GM19467 (cell line): Measurements from ENCODE around the gene HS3ST4.

Experiments
- ATAC-seq: cut with Tn5 transposase; IDR thresholded peaks from one replicate; pipeline ENCODE4 v1.9.1; 2021; ENCODE audit warnings: mild to moderate bottlenecking, moderate library complexity; ENCODE audit not compliant: unreplicated experiment

Gene HS3ST4

DNA sequence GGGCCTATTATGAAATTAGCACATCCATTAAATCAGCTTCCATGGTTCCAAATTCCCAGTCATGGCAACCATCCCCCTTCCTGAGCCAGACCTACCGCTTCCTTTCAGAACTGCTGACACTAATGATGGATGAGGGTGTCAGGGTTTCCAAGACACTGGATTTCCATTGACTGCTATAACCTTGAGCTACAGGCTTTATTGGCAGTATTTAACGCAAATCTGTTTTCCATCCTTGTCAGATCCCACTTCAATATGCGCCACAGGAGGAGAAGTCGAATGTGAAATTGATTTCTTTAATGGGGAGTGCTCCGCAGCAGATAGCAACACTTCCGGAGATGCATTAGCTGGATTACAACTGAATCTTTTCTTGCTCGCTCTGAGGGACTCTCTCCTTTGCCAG lies 197.1 kb downstream of the HS3ST4 start:
- ATAC-seq, result no peak

DNA sequence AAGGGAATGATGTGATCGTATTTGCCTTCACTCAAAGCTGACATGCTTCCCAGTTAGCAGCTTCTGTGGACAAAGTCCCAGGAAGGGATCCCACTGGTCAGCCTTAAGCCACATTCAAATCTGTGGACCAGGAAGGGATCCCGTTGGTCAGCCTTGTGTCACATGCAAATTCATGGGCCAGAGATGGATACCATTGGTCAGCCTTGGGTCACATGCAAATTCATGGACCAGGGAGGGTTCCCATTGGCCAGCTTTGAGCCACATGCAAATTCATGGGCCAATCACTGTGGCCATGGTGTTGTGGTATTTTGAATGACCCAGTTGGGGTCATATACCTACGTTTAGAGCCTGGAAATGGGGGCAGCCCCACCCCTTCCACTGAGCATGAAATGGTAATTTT lies 201.6 kb downstream of the HS3ST4 start:
- ATAC-seq, result no peak

DNA sequence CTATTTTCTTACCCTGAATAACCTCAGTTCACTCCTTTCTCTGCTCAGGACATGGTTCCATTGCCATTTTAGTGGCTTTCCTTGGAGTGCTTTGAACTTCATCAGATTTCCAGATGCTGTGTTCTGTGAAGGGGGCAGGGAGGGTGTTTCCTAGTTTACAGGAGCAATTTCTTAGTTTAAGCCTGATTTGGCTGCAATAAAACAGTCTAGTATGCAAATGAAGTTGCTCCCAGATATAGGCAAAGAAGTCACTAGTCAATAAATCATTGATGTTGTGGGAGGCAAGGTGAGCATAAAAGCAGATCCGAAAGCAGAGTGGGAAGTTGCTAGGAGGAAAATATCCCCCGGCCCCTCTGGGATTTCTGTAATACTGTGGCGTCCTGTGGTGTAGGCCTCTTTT lies 202.3 kb downstream of the HS3ST4 start:
- ATAC-seq, result no peak

DNA sequence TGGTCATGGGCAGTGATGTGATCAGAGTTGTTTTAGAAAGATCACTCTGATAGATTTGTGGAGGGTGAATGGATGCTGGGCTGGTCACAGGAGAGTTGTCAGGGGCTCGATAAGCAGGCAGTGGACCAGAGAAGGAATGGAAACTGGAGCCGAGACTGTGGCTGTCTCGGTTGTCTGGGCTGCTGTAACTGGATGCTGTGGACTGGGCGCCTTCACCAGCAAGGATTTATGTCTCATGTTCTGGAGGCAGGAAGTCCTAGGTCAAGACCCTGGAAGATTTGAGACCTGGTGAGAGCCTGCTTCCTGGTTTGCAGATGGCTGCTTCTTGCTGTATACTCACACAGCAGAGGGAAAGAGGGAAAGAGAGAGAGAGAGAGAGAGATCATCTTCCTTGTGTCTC lies 203.6 kb downstream of the HS3ST4 start:
- ATAC-seq, result no peak

DNA sequence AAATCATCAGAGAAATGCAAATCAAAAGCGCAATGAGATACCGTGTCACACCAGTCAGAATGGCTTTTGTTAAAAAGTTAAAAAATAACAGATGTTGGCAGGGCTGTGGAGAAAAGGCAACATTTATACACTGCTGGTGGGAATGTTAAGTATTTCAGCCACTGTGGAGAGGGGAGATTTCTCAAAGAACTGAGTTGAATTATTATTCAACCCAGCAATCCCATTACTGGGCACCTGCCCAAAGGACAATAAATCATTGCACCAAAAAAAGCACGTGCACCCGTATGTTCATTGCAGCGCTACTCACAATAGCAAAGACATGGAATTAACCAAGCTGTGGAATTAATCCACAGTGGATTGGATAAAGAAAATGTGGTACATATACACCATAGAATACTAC lies 204.7 kb downstream of the HS3ST4 start:
- ATAC-seq, result no peak

DNA sequence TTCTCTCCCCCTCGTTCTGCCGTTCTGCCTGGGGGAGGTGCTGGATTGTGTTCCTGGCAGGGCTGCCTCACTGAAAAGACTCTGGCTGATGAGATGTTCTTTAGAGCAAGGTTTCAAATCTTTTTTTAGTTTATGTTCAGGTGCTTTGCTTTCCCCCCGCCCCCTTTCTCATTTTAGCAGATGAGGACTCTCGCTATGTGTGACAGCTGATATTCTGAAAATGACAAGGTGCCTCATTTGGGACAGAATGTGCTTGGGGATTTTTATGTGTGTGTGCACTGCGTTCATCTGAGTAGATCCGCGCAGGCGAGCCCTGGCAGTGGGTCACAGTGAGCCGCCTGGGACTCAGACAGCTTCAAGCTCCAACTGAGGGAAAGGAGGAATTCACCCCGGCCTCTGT lies 205.9 kb downstream of the HS3ST4 start:
- ATAC-seq, result no peak

DNA sequence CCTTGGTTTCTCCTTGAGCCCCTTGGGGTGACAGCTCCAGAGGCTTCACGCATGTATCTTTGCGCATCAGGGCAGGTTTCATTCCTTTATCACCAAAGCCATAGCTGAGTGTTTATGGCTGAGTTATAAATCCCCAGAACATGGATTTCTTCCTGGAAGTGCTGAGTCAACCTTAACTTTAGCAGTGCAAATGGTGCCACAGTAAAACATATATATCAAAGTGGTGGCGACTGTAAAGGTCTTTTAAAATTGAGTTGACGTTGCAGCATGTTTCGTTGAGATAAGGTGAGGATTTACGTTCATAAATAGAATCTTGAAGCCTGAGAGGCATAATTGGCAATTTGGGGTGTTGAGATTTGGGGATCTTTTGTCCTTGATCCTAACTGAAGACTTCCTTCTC lies 214.1 kb downstream of the HS3ST4 start:
- ATAC-seq, result no peak

DNA sequence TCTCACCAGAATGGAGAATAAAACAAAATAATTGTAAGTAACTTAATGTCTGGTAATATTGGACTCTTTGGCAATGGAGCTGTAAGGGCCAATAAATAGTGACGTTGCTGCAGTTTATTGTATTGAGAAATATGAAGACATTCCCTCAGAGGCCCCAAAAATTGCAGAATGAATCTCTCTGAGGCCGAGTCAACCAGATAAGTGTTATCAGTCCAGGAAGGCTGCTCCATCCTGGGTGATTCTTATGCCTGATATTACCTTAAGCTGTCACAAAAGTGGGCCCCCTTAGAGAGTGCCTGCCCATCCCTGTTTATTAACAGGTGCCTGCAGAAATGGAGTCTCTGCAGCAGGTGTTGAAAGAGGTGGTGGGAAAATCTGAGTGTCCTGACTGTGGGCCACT lies 219.2 kb downstream of the HS3ST4 start:
- ATAC-seq, result no peak

DNA sequence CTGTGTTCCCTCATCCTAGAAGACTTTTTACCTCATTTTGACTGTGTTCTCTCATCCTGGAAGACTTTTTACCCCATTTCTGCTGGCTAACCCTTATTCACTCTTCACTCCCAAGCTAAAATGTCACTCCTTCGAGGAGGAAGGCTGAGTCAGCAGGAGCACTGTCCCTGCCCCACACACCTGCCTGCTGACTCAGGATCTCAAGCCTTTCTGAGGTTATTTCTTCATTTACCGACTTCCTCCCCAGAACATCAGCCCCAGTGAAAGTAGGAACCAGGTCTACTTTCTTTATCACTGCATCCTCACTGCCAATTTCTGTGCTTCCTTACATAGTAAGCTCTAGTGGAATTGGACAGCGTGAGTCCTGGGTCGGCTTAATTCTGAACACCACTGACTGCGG lies 220.6 kb downstream of the HS3ST4 start:
- ATAC-seq, result no peak

DNA sequence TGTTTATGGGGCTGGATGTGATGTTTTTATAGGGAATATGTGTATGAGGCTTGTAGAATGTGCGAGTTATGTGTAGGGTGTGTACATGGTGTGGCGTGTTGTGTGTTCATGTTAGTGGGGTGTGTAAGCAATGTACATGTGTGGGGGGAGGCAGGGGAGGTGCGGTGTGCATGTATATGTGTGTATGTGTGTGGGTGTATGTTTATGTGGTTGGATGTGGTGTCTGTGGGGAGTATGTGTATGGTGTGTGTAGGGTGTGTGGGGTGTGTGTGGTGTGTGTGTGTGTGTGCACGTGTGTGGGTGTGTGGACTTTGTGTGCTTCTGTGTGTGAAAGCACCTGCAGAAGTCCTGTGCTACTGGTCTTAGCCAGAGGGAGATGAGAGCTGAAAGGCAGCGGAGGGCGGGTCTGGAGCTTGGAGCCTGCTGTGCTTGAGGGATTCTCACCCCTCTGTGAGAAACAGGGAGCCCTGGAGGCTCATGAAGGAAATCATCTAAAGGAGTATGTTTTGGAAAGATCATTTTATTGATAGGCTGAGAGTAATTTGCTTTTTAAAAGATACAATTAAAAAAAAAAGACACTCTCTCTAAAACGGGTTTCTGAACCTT lies 222.7 kb downstream of the HS3ST4 start:
- ATAC-seq, result no peak

DNA sequence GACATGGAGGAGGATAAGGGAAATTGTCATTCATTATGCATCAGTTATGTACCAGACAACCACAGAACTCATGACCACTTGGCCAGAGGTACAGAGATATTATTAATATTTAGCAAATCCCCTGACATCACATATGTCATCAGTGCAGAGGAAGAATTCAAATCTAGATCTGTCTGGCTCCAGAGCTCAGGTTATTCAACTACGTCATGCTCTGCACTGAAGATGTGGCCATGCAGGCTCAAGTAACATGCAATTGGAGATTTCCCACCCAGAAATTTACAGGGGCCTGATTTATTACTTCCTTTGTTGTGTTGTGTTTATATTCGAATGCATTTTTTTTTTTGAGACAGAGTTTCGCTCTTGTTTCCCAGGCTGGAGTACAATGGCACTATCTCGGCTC lies 224.3 kb downstream of the HS3ST4 start:
- no peak for ATAC-seq

DNA sequence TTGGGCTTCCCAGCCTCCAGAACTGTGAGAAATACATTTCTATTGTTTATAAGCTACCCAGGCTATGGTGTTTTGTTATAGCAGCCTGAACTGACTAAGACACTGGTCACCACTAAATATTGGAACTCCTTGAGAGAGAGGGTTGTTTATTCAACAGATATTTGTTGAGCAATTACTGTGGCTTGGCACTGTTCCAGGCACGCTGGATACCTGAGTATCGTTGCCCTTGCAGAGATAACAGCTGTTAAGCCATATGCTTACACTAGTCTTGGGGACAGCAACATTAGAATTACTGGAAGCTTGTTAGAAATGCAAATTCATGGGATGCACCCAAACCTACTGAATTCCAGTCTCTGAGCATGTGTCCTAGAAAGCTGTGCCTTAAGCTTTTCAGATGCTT lies 230.7 kb downstream of the HS3ST4 start:
- ATAC-seq, result no peak

DNA sequence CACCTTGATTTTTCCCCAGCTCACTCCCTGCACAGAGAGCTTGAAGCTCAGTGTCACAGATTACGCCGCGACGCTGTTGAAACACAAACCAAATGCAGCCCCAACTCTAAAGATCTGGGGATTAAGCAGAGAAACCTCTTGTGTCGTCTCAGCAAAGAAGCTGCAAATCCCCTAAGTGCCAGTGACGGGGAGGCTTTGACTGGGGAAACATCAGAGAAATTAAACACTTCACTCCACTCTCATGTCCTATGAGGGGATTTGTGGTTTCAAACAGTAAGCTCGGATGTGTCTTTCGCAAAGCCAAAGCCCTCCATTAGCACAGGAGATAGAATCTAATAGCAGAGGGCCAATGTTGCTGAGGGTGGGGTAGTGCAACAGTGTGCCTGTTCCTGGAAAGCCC lies 233.7 kb downstream of the HS3ST4 start:
- ATAC-seq, result no peak

DNA sequence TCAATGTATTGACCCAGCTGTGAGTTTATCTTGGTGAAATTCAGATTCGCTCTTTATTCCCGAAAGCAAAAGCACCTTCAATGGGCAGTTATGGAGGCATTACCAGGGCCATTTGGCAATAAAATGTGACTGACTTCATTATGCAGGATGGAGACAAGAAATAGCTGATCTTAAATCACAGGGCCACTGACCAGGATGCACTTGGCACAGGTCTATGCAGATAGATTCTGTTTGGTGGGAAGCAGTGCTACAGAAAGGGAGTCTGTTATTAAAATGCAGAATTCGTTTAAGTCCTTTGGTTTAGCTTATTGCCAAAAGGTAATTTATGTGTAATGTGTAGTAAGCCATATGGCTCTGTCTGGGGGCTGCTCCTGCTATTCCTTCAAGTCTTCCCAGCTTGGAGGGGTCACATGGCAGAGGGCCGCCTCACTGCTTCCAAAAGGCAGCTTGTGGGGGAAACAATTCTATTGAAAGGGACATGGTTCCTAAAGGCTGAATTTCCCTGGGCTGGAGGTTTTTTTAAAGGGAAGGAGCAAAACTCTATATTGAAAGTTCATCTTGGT lies 239.8 kb downstream of the HS3ST4 start:
- ATAC-seq, result no peak

DNA sequence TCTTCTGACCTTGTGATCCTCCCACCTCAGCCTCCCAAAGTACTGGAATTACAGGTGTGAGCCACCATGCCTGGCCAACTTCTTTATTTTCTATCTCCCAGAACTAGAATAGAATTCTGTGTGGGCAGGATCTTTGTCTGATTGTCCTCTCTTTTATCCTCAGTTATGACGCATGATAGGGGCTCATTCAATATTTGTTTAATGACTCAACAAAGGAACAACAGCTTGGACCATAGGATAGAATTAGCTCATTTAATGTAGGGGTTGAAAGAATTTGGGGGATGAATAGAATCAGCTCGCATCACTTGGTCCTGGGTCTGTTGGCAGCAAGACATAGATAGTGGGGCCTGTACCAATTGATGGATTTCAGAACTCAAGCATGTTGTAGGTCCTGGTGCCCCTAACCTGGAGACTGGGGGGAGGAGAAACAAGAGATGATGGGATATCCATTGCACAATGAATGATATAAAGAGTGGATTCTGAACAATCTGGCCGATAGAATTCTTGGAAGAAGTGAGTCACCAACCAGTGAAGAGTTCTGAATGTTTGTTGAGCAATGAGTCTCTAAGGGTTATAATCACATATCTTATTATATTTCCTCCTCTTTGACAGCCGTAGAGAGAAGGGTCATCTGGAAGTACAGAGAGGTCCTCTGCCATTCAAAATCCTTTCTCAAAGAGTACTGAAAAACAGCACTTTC lies 250.2 kb downstream of the HS3ST4 start:
- ATAC-seq, result no peak

DNA sequence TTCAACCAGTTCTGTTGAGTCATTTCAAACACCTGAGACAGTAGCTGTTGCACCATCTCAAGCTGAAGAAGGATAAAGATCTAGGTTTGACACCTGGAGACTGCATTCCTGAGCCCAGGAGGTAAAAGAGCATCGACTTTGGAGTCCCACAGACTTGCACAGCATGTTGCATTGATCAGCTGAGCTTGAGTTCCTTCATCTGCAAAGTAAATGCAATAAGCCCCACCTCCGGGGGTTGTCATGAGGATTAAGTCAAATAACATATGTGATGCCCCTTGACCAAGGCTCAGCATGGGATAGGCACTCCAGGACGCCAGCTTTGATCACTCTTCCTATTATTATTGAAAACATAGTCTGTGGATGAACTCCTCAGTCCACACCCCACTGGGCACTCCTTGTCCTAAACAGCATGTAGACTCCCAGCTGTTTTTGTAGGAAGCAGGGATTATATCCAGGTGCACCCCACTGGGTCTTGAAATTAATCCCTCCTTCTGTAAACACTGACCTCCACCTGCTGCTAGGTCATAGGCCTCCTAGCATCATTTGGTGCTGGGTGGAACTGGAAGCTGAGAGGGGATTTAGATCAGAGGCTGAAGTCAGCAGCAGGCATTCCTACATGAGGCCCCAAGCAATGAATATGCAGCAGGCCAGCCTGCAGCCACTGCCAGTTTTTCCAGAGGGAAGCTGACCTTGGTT lies 259.0 kb downstream of the HS3ST4 start:
- ATAC-seq, result no peak

DNA sequence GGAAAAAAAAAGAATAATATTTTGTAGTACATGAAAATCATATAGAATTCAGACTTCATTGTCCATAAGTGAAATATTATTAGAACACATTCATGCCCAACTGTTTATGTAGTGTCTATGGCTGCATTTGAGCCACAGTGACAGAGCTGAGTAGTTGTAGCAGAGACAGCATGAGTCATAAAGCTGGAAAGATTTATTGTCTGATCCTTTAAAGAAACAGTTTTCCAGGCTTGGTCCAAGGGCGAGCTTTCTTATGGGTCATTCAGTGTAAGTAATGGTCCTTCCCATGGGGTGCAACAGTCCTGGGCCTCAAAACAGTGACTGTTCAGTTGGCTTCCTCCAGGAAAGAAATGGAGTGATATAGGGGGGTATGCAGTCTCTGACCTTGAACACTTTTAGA lies 260.2 kb downstream of the HS3ST4 start:
- ATAC-seq, result no peak

DNA sequence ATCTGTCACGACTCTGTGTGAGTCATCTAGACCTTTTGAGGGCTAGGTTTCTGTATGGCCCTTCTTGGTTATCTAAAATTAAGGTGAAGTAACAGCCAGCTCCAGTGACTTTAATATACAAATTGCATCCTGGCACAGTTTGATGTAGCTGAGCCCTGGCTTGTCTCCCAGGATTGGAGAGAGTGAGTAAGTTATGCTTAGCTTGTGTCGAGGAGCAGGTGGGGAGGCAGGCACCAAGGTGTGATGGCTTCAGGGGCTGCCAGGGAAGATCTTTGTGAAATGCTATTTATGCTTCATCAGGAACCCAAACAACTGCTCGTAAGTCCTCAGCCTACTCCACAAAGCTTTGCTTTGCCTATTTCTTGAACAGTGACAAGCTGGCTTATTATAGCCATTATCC lies 261.2 kb downstream of the HS3ST4 start:
- ATAC-seq, result no peak

DNA sequence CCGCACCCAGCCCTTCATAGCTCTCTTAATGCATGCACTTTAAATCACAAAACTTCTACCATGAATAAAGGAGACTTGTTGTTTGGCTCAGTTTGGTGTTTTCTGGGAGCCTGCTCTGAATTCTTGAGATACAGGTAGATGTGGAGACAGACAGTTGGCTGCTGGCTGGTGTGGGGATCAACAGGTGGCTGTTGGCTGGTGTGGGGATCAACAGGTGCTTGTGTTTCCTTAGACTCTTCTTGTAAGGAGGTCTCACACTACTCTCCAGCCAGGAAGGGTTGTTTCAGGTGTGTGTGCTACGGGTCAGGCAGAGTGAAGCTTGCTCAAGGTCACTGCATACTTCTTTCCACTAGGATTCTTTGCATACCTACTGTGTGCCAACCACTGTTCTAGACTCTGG lies 265.9 kb downstream of the HS3ST4 start:
- ATAC-seq, result no peak

DNA sequence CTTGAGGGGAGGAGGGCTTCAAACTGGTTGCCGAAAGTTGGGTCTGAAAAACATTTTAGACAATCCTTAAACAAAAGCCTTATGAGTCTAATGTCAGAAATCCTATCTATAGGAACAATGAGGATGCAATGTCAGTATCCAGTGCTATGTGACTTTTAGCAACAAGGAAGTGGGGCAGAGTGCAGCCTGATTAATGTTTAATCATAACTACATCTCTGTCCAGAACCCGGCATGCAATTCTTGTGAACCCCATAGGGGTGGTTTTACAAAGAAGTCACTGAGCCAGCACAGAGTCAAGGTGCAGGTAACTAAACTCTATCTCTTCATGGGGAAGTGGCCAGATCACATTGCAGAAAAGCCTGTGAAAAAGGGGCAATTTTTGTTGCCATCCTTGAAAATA lies 267.5 kb downstream of the HS3ST4 start:
- ATAC-seq, result no peak

DNA sequence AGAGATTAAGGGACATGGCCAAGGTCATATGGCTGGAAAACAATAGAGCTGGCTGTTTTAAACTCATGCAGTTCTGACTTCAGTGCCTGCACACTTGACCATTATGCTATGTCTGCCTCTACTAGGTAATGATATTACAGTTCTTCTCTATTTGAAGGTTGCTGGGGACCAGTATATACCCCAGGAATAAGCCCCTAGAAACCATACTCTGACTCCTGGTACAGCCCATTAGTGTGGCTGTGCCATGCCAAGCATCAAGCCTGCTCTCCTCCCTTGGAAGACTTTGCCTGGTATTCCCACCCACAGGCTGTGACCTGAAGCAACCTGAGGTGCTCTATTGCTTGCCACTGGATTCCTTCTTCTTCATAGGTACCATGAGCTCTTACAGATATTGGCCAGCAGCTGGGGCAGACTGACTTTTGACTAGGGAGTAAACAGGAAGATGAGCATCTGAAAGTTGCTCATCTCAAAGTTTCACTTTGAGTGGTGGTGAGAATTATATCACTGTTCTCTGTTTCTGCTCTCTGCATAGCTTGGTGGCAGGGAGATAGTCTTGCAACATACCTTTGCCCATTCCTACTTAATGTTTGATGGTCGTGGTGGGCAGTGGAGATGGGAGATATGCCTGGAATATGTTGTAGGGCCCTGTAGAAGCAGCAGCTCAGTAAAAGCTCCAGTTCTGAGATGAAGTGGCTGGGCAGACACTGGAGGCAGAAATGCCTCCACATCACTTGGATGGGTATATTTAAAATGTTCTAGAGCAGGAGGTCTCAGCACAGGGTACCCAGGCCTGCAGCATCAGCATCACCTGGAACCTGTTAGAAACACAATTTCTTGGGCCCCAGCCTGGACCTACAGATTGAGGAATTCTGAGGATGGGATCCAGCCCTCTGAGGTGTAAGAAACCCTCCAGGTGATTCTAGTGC lies 274.7 kb downstream of the HS3ST4 start:
- peak; percentile 95 for ATAC-seq
